ENCODE measurements around the gene CLEC3A.

DNA sequence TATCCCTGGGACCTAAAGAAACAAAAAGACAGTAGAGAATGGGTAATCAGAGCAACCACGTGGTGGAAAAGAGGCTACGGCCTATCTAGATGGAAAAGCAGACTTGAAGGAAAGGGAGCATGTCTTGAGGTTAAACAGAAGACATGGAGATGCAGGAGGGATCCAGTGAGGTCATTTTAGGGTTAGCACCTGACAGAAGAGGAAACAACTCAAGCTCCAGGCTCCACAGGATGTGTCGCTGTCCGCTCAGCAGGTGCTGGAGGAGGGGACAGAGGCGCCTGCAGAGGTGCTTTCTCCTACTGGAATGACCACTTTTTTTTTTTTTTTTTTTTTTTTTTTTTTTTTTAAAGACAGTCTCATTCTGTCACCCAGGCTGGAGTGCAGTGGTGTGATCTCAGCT lies 47.5 kb upstream of the CLEC3A start:
- TF ChIP-seq FOXA1 (IDR thresholded peaks at IDR 0.05) (no peak), NFRKB (IDR thresholded peaks at IDR 0.05) (no peak), HDGF (IDR thresholded peaks at IDR 0.05; ENCODE audit: borderline replicate concordance) (no peak), FOXK2 (IDR thresholded peaks at IDR 0.05) (no peak)

Data from HEK293T (cell line).